ENCODE measurements around the gene TSPEAR.
"Not testable (repeated sequence)": the region's sequence is repeated elsewhere in the genome, so short reads cannot be mapped to it uniquely, and the experiment has no call there.

TSPEAR gene

DNA sequence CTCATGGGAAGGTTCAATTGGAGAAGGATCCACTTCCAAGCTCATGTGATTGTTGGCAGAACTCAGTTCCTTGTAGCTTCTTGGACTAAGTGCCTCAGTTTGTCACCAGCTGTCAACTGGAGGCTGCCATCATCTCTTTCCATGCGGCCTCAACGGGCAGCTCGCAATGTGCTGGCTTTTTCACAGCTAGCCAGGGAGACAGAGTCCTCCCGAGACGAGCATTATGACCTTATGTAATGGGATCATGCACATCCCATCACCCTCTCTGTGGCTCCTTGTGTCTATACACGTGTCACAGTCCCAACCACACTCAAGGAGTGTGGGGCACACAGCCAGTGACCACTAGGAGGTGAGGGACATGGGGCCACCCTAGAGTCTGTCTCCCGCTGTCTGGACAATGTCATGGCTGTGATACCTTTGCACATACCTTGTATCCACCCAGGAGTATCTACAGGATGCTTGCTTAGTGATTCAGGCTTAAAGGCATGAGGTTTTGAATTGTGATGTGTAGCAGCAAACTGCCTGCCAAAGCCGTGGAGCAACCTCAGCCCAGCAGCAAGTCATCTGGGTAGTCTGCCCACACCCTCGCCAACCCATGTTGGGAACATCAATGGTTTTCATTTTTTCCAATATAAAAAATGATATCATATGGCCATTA lies 115.2 kb downstream of the TSPEAR start:
- H3K9me3 Mint-ChIP-seq = peaks cover 2 to 4% of the 10 kb centered on the region in 2 donors
- peaks cover 0 to 21% of the 10 kb centered on the region in 2 donors for H3K27me3 Mint-ChIP-seq
- H3K36me3 Mint-ChIP-seq (ENCODE audit: insufficient read depth) = no peaks in the 10 kb centered on the region
- no peak for ATAC-seq (replicated peaks)
- no peak overlapping the region for H3K27ac Mint-ChIP-seq
- no peak overlapping the region for H3K4me3 Mint-ChIP-seq
- peaks cover 5% of the 10 kb centered on the region in 2 donors for H3K4me1 Mint-ChIP-seq (ENCODE audit: low read depth in 2 of 2)
- no peak for DNase-seq

DNA sequence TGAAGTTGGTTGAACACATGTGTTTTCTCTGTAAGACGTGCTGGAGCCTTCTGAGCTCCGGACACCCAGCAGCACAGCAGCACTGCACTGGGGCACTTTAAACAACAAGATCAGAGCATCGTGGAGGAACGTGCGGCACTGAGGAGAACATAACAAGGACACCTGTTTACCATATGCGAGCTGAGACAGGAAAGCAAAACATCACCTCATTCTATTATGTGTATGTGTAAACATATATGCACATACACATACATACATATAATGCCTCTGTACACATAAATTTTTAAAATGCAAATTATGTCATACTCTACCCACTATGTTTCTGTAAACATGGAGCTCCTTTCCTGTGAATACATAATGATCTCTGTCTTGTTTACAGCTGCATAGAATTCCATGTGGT lies 115.8 kb downstream of the TSPEAR start:
- H3K9me3 Mint-ChIP-seq = peaks cover 2 to 4% of the 10 kb centered on the region in 2 donors
- DNase-seq (no peak), ATAC-seq (replicated peaks) (no peak)
- H3K27me3 Mint-ChIP-seq = peaks cover 0 to 17% of the 10 kb centered on the region in 2 donors
- peaks cover 4 to 5% of the 10 kb centered on the region in 2 donors for H3K4me1 Mint-ChIP-seq (ENCODE audit: low read depth in 2 of 2)
- no peak overlapping the region for H3K4me3 Mint-ChIP-seq
- H3K36me3 Mint-ChIP-seq (ENCODE audit: insufficient read depth) = no peaks in the 10 kb centered on the region
- peak overlapping the region; percentile 18 to 55 for H3K27ac Mint-ChIP-seq

- Mint-ChIP-seq H3K27me3 (peaks cover 0 to 27% of the 10 kb centered on the region in 2 donors), H3K9me3 (peaks cover 2 to 4% of the 10 kb centered on the region in 2 donors), H3K36me3 (ENCODE audit: insufficient read depth) (no peaks in the 10 kb centered on the region), H3K4me3 (no peak overlapping the region), H3K4me1 (ENCODE audit: low read depth in 2 of 2) (peaks cover 4 to 5% of the 10 kb centered on the region in 2 donors), H3K27ac (no peak overlapping the region)
- DNase-seq = no peak
- no peak for ATAC-seq (replicated peaks)
These were observed 116.9 kb downstream of the TSPEAR start for GRCh38 chr21:44594406-44594916.

DNA sequence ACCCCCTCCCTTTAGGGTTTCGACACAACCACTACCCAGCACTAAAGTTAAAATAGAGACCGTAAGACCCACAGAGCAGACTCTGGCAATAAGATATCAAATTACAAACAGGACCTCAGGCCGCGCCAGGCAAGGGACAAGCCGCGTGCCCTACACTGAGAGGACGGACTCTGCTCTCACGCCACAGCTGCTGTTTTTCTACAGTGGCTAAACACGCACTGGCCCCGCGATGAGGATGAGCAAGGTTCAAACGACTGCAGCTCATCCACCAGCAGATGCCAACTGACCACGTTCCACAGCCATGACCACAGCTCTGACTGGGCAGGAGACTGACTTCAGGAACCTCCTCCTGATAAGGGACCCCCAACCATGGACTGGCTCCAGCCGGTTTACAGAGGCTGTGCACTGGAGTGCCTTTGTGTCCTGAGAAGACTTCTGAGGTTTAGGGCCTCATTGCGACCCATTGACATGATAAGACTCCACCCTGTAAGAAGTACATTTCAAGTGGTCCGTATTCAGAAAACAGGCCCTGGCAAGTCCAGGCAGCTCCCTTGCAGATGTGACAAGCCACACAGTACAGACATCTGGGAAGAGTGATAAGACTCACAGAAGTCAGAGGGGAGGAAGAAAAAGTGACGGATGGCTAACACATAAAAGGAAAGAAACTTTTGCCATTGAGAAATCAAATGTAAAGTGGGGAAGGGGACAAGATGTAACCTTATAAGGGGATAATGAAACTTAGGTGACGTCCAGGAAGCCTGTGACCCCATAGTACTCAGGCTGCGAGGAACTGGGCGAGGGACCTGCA lies 117.6 kb downstream of the TSPEAR start:
- no peak for DNase-seq
- ATAC-seq (replicated peaks) = no peak
- Mint-ChIP-seq H3K4me3 (no peak overlapping the region), H3K9me3 (peaks cover 2% of the 10 kb centered on the region in 2 donors), H3K27ac (no peak overlapping the region), H3K27me3 (peaks cover 0 to 33% of the 10 kb centered on the region in 2 donors), H3K4me1 (ENCODE audit: low read depth in 2 of 2) (peaks cover 4 to 5% of the 10 kb centered on the region in 2 donors), H3K36me3 (ENCODE audit: insufficient read depth) (no peaks in the 10 kb centered on the region)

DNA sequence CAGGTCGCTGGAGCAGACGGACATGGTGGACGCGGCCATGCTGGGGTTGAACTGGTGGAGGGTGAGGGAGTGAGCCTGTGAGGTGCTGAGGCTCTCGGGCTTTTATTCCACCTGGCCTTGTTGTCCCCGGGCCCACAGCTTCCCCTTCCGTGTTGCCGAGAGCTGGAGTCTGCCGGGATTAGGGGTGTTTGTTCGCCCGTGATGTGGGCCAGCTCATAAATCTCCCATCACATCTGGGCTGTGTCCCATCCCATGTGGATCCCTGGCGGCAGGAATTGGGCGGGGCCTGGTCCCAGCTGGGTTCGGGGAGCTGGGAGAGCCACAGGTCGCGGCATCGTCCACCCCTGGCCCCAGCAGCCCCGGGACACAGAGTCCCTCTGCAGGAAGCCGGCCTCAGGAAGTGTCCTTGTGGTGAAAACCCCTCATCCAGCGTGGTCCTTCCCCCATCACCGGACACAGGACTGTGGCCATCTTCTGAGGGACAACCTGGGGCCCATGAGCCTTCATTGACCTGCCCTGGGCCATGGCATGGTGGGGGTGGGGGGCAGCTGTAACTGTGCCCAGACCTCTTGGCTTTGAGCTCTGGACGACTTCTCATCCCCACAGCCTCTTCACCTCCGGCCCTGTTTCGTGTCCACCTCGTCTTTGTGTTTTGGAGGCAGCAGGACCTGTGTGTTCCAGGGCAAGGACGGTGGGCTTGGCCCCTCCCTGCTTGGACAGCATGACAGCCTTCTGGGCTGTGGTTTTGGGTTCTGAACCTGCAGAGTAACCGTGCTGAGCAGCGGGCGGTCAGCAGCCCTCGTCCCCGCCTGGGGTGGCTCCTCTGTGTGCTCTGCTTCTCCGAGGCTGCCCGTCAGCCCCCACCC lies 118.7 kb downstream of the TSPEAR start, which contains the start of gene KRTAP10-6:
KRTAP10-6 (minus strand) TSS at position 60 of the 866 bp plus-strand sequence; CDS start at position 39, 21 bp downstream.
- DNase-seq = no peak
- H3K4me1 Mint-ChIP-seq (ENCODE audit: low read depth in 2 of 2) = peaks cover 4 to 5% of the 10 kb centered on the region in 2 donors
- ATAC-seq (replicated peaks) = no peak
- no peaks in the 10 kb centered on the region for H3K9me3 Mint-ChIP-seq
- H3K27ac Mint-ChIP-seq = peak within 1 kb of the TSS in 1 of 2 donors; percentile 46
- no peak within 1 kb of the TSS for H3K4me3 Mint-ChIP-seq
- H3K27me3 Mint-ChIP-seq = peaks cover 0 to 38% of the 10 kb centered on the region in 2 donors
- H3K36me3 Mint-ChIP-seq (ENCODE audit: insufficient read depth) = no peaks in the 10 kb centered on the region

GRCh38 chr21:44591801-44592130 lies 119.6 kb downstream of the TSPEAR start:
- Mint-ChIP-seq H3K27ac (peak overlapping the region in 1 of 2 donors; percentile 46), H3K27me3 (peaks cover 8 to 47% of the 10 kb centered on the region in 2 donors)
- not testable (repeated sequence) for ATAC-seq (replicated peaks); H3K4me3 Mint-ChIP-seq; H3K36me3 Mint-ChIP-seq (ENCODE audit: insufficient read depth); H3K4me1 Mint-ChIP-seq (ENCODE audit: low read depth in 2 of 2); DNase-seq; H3K9me3 Mint-ChIP-seq

GRCh38 chr21:44590897-44591800 lies 120.2 kb downstream of the TSPEAR start:
- not testable (repeated sequence) for H3K4me3 Mint-ChIP-seq; DNase-seq; H3K36me3 Mint-ChIP-seq (ENCODE audit: insufficient read depth); ATAC-seq (replicated peaks); H3K9me3 Mint-ChIP-seq; H3K4me1 Mint-ChIP-seq (ENCODE audit: low read depth in 2 of 2)
- peak overlapping the region in 1 of 2 donors; percentile 46 for H3K27ac Mint-ChIP-seq
- peaks cover 14 to 53% of the 10 kb centered on the region in 2 donors for H3K27me3 Mint-ChIP-seq

GRCh38 chr21:44590311-44590721 lies 121.1 kb downstream of the TSPEAR start:
- no peak overlapping the region for H3K27ac Mint-ChIP-seq
- ATAC-seq (replicated peaks) = no peak

DNA sequence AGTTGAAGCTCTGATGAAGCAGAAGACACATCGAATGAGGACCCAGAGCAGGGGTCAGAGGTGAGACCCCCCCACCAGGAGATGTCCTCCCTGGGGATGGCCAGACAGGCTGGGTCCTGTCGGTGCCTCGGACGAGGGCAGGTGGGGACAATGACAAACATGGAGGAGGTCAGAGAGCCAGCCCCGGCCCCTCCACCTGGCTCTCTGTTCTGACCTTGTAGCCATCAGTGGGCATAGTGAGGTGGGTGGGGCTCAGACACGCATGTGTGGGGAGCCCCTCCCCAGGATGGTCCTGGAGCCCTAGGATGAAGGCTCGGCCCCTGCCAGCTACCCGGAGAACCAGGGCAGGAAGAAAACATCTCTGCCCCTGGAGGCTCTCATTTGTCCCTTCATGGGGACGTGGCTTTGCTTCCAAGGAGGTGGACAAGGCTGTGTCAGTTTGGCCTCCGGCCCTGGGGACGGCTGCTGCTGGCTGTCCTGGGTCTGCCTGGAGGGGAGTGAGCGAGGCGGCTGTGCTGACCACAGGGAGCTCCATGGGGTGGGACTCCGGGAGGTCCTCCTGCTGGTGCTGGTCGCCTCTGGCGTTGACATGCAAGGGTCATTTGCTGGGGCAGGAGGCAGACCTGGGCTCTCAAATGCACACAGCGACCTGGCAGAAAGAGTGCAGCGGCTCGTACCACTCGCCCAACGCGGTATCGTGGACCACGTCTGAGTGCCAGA lies 121.6 kb downstream of the TSPEAR start:
- no peaks in the 10 kb centered on the region for H3K36me3 Mint-ChIP-seq (ENCODE audit: insufficient read depth)
- H3K4me3 Mint-ChIP-seq = no peak overlapping the region
- ATAC-seq (replicated peaks) (no peak), DNase-seq (no peak)
- peaks cover 25 to 67% of the 10 kb centered on the region in 2 donors for H3K27me3 Mint-ChIP-seq
- peaks cover 0 to 2% of the 10 kb centered on the region in 2 donors for H3K4me1 Mint-ChIP-seq (ENCODE audit: low read depth in 2 of 2)
- no peaks in the 10 kb centered on the region for H3K9me3 Mint-ChIP-seq
- peak overlapping the region in 1 of 2 donors; percentile 35 for H3K27ac Mint-ChIP-seq

More at GRCh38 chr21:44590311-44590721, 121.1 kb downstream of the TSPEAR start:
- Mint-ChIP-seq H3K4me3 (no peak overlapping the region), H3K4me1 (ENCODE audit: low read depth in 2 of 2) (peaks cover 0 to 3% of the 10 kb centered on the region in 2 donors), H3K36me3 (ENCODE audit: insufficient read depth) (no peaks in the 10 kb centered on the region), H3K27me3 (peaks cover 22 to 62% of the 10 kb centered on the region in 2 donors), H3K9me3 (no peaks in the 10 kb centered on the region)
- DNase-seq = no peak

DNA sequence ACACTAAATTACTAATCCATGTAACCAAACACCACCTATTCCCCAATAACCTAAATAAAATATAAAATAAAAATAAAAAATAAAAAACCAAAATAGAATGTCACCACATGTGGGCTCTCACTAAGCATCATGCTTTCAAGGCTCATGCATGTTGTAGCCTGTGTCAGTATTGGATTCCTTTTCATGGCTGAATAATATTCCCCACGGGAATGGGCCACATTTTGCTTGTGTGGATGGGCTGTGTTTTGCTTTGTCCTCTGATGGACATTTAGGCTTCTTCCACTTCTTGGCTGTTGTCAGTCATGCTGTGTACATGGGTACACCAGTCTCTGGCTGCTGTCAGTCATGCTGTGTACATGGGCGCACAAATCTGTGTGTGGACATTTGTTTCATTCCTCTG lies 122.3 kb downstream of the TSPEAR start:
- no peak for DNase-seq
- ATAC-seq (replicated peaks) = no peak
- peaks cover 32 to 74% of the 10 kb centered on the region in 2 donors for H3K27me3 Mint-ChIP-seq
- H3K4me3 Mint-ChIP-seq = no peak overlapping the region
- H3K4me1 Mint-ChIP-seq (ENCODE audit: low read depth in 2 of 2) = peaks cover 2 to 5% of the 10 kb centered on the region in 2 donors
- H3K27ac Mint-ChIP-seq = peak overlapping the region in 1 of 2 donors; percentile 35
- H3K9me3 Mint-ChIP-seq = no peaks in the 10 kb centered on the region
- H3K36me3 Mint-ChIP-seq (ENCODE audit: insufficient read depth) = no peaks in the 10 kb centered on the region

GRCh38 chr21:44585892-44586291 lies 125.5 kb downstream of the TSPEAR start:
- ATAC-seq (replicated peaks) (no peak), DNase-seq (no peak)
- peaks cover 0 to 7% of the 10 kb centered on the region in 2 donors for H3K4me1 Mint-ChIP-seq (ENCODE audit: low read depth in 2 of 2)
- H3K4me3 Mint-ChIP-seq = no peak overlapping the region
- H3K27me3 Mint-ChIP-seq = peaks cover 41 to 89% of the 10 kb centered on the region in 2 donors
- no peaks in the 10 kb centered on the region for H3K36me3 Mint-ChIP-seq (ENCODE audit: insufficient read depth)
- H3K27ac Mint-ChIP-seq = no peak overlapping the region
- H3K9me3 Mint-ChIP-seq = peaks cover 5 to 9% of the 10 kb centered on the region in 2 donors

- Mint-ChIP-seq H3K27ac (no peak overlapping the region), H3K36me3 (ENCODE audit: insufficient read depth) (no peaks in the 10 kb centered on the region), H3K4me1 (ENCODE audit: low read depth in 2 of 2) (peaks cover 0 to 7% of the 10 kb centered on the region in 2 donors), H3K9me3 (peaks cover 5 to 9% of the 10 kb centered on the region in 2 donors), H3K27me3 (peaks cover 41 to 89% of the 10 kb centered on the region in 2 donors), H3K4me3 (no peak overlapping the region)
- DNase-seq = no peak
- peak; percentile 42 for ATAC-seq (replicated peaks)
These were observed 127.6 kb downstream of the TSPEAR start for GRCh38 chr21:44583800-44584147.

Data from effector memory CD8-positive, alpha-beta T cell (primary cell).